ENCODE measurements around the gene FGF13. TPM values are rescaled to one million over a fixed set of nuclear protein-coding genes. Genes with fewer than 3 reads are reported as not detected.

Gene FGF13
- total and polyA plus RNA-seq, 4 donors, result 0.51 to 2.2 (median 0.79) TPM

- peak overlapping the region in 1 of 3 donors; percentile 29 for H3K4me3 ChIP-seq (ENCODE audit: low read depth in 1 of 3, low read length in 3 of 3)
- no peak overlapping the region for H3K27ac ChIP-seq (ENCODE audit: low read depth in 1 of 2, low read length in 2 of 2)
- DNase-seq (ENCODE audit: low spot score), result no peak
- no peak overlapping the region for H3K9ac ChIP-seq (ENCODE audit: low read depth in 1 of 2, low read length in 2 of 2)
- no peak for TF ChIP-seq ATF3 (IDR thresholded peaks at IDR 0.05)
- TF ChIP-seq GABPA (IDR thresholded peaks at IDR 0.05 in 1 of 2, conservative IDR thresholded peaks at IDR 0.05 in 1 of 2), result no peak
- TF ChIP-seq EGR1 (IDR thresholded peaks at IDR 0.05; ENCODE audit: low read depth in 2 of 2), result no peak
- no peak for TF ChIP-seq RAD21 (IDR thresholded peaks at IDR 0.05)
- no peak for TF ChIP-seq SP1 (IDR thresholded peaks at IDR 0.05)
- TF ChIP-seq TAF1 (conservative IDR thresholded peaks at IDR 0.05), result no peak
- TF ChIP-seq MAX (IDR thresholded peaks at IDR 0.05), result no peak
- TF ChIP-seq YY1 (IDR thresholded peaks at IDR 0.05), result no peak
- TF ChIP-seq HNF4A (conservative IDR thresholded peaks at IDR 0.05), result no peak
- no peak for TF ChIP-seq HNF4G (IDR thresholded peaks at IDR 0.05)
- no peak for TF ChIP-seq ZBTB33 (IDR thresholded peaks at IDR 0.05)
- TF ChIP-seq NR2F2 (IDR thresholded peaks at IDR 0.05), result no peak
- no peak for TF ChIP-seq FOXA1 (IDR thresholded peaks at IDR 0.05)
- TF ChIP-seq CTCF (IDR thresholded peaks at IDR 0.05; ENCODE audit: low read depth, low read length, missing input control), result no peak
- TF ChIP-seq JUND (IDR thresholded peaks at IDR 0.05), result no peak
- TF ChIP-seq RXRA (IDR thresholded peaks at IDR 0.05), result no peak
- no peak for TF ChIP-seq REST (IDR thresholded peaks at IDR 0.05)
- no peak for TF ChIP-seq FOXA2 (IDR thresholded peaks at IDR 0.05)
- H3K27me3 ChIP-seq (ENCODE audit: control insufficient read depth in 4 of 4, insufficient read depth in 4 of 4, low read length in 3 of 4), result peaks cover 0 to 8% (median 3%) of the 10 kb centered on the region in 4 donors
- 6% methylated on average over 25 of the region's 25 CpGs for WGBS
- no peaks in the 10 kb centered on the region for H3K9me3 ChIP-seq (ENCODE audit: control insufficient read depth in 4 of 4, low read length in 3 of 4)
- peaks cover 3 to 12% (median 5%) of the 10 kb centered on the region in 4 donors for H3K4me1 ChIP-seq (ENCODE audit: control insufficient read depth in 4 of 4, insufficient read depth in 4 of 4, low read length in 3 of 4)
- no peaks in the 10 kb centered on the region for H3K36me3 ChIP-seq (ENCODE audit: control insufficient read depth in 4 of 4, insufficient read depth in 3 of 4, low read depth in 1 of 4, low read length in 3 of 4)
Observed at GRCh38 chrX:138709886-138710791, 1.4 kb downstream of the FGF13 start.

Data from liver (tissue), 9 donors.